CD4-positive, alpha-beta T cell (primary cell): ENCODE results near the gene DOCK9. TPM values are rescaled to one million over a fixed set of nuclear protein-coding genes. Genes with fewer than 3 reads are reported as not detected.
A peak's percentile ranks its signal among the peaks of the same experiment; 100 is the strongest.

Experiments
- ATAC-seq: fragments of 200-7000 bp; cut with Tn5 transposase; one replicate; pipeline ENCODE4 v1.10.0; 2022; ENCODE audit warnings: mild to moderate bottlenecking; ENCODE audit not compliant: poor library complexity
- CTCF ChIA-PET: fragments of 350-600 bp; sonication (Branson Sonifier 250); formaldehyde crosslinking; loops from one replicate; lab custom pipeline; 2021; ENCODE audit warnings: antibody characterized with exemption, inconsistent platforms; lab: Charles Lee
- POLR2A ChIA-PET: fragments of 350-600 bp; sonication (Branson Sonifier 250); formaldehyde crosslinking; loops from one replicate; lab custom pipeline; 2021; ENCODE audit warnings: antibody characterized with exemption, inconsistent platforms; lab: Charles Lee
- DNase-seq, 14 experiments: peaks; one replicate each; pipeline ENCODE4 v3.0.0-alpha.2; 2013 to 2020; ENCODE audit warnings: mixed read lengths in 2 of 14
- H3K27ac ChIP-seq, 2 donors: one replicate each; pipeline versions ENCODE4 v1.5.1 to v1.7.0; 2013; ENCODE audit warnings: low read length in 2 of 2, low read depth in 1 of 2, mild to moderate bottlenecking in 1 of 2
- H3K27me3 ChIP-seq, 2 experiments: 1 replicate in 1 of 2; 2 replicates in 1 of 2; pipeline versions ENCODE4 v1.6.1 to v1.7.0; 2013; ENCODE audit warnings: low read length in 2 of 2, control low read depth in 1 of 2, mild to moderate bottlenecking in 1 of 2, moderate library complexity in 1 of 2; ENCODE audit not compliant: insufficient read depth in 2 of 2, control insufficient read depth in 1 of 2
- H3K36me3 ChIP-seq: one replicate; pipeline ENCODE4 v1.6.1; 2013; ENCODE audit warnings: low read length, control low read depth; ENCODE audit not compliant: insufficient read depth
- H3K4me1 ChIP-seq: one replicate; pipeline ENCODE4 v1.6.1; 2013; ENCODE audit warnings: low read length, control low read depth; ENCODE audit not compliant: insufficient read depth
- H3K4me3 ChIP-seq: one replicate; pipeline ENCODE4 v1.5.1; 2013; ENCODE audit warnings: mild to moderate bottlenecking, low read length, moderate library complexity
- H3K9me3 ChIP-seq, 2 experiments: 1 replicate in 1 of 2; 2 replicates in 1 of 2; pipeline versions ENCODE4 v1.6.1 to v1.7.0; 2013; ENCODE audit warnings: low read length in 2 of 2, mild to moderate bottlenecking in 2 of 2, control low read depth in 1 of 2, moderate library complexity in 1 of 2; ENCODE audit not compliant: control insufficient read depth in 1 of 2, insufficient read depth in 1 of 2
- H3K27ac Mint-ChIP-seq: one replicate; pipeline ENCODE4 v1.8.0; 2020; ENCODE audit warnings: mixed read lengths
- H3K27me3 Mint-ChIP-seq: one replicate; pipeline ENCODE4 v1.8.0; 2021; ENCODE audit warnings: mixed read lengths
- H3K36me3 Mint-ChIP-seq: one replicate; pipeline ENCODE4 v1.8.0; 2021; ENCODE audit warnings: low read depth, mixed read lengths
- H3K4me1 Mint-ChIP-seq: one replicate; pipeline ENCODE4 v1.8.0; 2021; ENCODE audit warnings: low read depth, mixed read lengths
- H3K4me3 Mint-ChIP-seq: one replicate; pipeline ENCODE4 v1.8.0; 2020; ENCODE audit warnings: mild to moderate bottlenecking, mixed read lengths
- H3K9me3 Mint-ChIP-seq: one replicate; pipeline ENCODE4 v1.8.0; 2020; ENCODE audit warnings: mixed read lengths
- intact Hi-C, 2 experiments: fragments of 100-400 bp; cut with DNase I in 1 of 2; cut with micrococcal nuclease in 1 of 2; formaldehyde crosslinking; loops; one replicate each; pipeline versions ENCODE4 v1.15.1 to v1.9.0; 2023 to 2025; cut with DNase I, micrococcal nuclease
- total RNA-seq, 174 experiments: library from RNA in 2 of 174; stranded (reverse) in 2 of 174; gene quantifications; one replicate each; pipeline ENCODE4 v1.2.3 and lab custom pipeline; 2021 to 2026
- TF ChIP-seq, protein P1 (sequence below): fragments of 200-600 bp; IDR thresholded peaks from one replicate; pipeline ENCODE4 v1.8.0; 2022; ENCODE audit warnings: antibody characterized with exemption, mild to moderate bottlenecking

DOCK9 gene
- total RNA-seq, 2 experiments from 2014 or later = 76.3 to 79.3 TPM

DNA sequence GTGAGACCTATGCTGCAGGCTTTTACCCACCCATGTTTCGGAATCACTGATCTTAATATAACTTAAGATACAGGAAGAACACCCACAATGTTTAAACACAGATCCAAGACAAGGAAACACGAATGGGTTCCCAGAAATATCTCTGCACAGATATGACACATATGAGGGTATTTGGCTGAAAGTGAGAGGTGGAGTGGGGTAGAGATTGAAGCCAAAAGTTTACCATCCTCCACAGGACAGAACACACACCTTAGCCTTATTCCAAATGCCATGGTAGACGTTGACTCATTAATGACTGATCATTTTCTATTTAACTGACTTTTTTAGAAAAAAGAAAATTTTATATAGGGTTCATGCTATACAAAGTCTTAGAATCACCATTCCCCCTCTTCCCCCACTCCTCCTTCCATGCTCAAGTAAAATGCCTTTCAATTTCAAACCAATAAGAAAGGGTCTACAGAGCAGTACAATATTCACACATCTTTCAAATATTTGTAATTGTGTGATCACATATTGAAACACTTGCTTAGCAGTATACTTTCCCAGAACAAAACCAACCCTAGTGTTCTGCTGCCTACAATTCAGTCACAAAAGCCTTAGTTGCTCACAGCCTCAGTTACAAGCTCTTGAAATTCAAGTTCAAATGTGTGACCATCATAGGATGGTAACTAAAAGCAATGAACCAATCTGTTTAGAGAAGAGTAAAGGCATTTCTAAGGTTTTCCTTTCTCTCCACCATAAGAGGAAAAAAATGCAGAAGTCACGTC is 11.8 kb upstream of the DOCK9 start:
- H3K4me1 Mint-ChIP-seq = peaks cover 81% of the 10 kb centered on the region
- Histone ChIP-seq H3K36me3 (no peaks in the 10 kb centered on the region), H3K27ac (no peak overlapping the region), H3K27me3 (no peaks in the 10 kb centered on the region), H3K4me1 (peaks cover 15% of the 10 kb centered on the region), H3K9me3 (no peaks in the 10 kb centered on the region), H3K4me3 (no peak overlapping the region)
- intact Hi-C loops = loop anchor here in 1 of 2 experiments (10.0 kb wide), 1 partner anchor 75 kb away; no protein-coding TSS in a partner anchor
- H3K4me3 Mint-ChIP-seq = no peak overlapping the region
- no peaks in the 10 kb centered on the region for H3K36me3 Mint-ChIP-seq
- ChIA-PET CTCF (no interaction called here), POLR2A (no interaction called here)
- no peaks in the 10 kb centered on the region for H3K9me3 Mint-ChIP-seq
- ATAC-seq (no peak), DNase-seq (no peak)
- H3K27ac Mint-ChIP-seq = peak overlapping the region; percentile 70
- no peaks in the 10 kb centered on the region for H3K27me3 Mint-ChIP-seq
- TF ChIP-seq, protein P1, sequence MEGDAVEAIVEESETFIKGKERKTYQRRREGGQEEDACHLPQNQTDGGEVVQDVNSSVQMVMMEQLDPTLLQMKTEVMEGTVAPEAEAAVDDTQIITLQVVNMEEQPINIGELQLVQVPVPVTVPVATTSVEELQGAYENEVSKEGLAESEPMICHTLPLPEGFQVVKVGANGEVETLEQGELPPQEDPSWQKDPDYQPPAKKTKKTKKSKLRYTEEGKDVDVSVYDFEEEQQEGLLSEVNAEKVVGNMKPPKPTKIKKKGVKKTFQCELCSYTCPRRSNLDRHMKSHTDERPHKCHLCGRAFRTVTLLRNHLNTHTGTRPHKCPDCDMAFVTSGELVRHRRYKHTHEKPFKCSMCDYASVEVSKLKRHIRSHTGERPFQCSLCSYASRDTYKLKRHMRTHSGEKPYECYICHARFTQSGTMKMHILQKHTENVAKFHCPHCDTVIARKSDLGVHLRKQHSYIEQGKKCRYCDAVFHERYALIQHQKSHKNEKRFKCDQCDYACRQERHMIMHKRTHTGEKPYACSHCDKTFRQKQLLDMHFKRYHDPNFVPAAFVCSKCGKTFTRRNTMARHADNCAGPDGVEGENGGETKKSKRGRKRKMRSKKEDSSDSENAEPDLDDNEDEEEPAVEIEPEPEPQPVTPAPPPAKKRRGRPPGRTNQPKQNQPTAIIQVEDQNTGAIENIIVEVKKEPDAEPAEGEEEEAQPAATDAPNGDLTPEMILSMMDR = no peak

DNA sequence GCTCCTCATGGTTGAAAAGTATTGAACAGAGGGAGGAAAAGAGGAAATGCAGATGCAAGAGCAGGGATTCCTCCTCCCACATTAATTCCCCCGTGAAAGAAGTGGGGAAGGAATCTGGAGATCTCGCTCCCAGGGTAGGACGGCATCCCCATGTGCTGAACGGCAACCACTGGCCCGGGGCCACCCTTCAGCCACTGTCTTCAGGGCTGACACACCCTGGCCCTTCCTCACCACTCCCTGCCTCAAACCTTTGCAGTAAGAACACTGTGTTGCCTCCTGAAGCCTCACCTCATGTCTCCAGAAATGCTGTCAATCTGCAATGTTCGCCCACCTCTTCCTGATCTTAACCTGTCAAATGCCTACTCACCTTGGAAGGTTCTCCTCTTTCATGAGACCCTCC is 10.9 kb upstream of the DOCK9 start:
- Histone ChIP-seq H3K9me3 (no peaks in the 10 kb centered on the region), H3K27me3 (no peaks in the 10 kb centered on the region), H3K27ac (no peak overlapping the region), H3K4me1 (peaks cover 10% of the 10 kb centered on the region), H3K4me3 (no peak overlapping the region), H3K36me3 (no peaks in the 10 kb centered on the region)
- H3K4me3 Mint-ChIP-seq = no peak overlapping the region
- ChIA-PET POLR2A (no interaction called here), CTCF (no interaction called here)
- H3K27me3 Mint-ChIP-seq = no peaks in the 10 kb centered on the region
- ATAC-seq (no peak), DNase-seq (no peak)
- TF ChIP-seq, protein P1 = no peak
- no peaks in the 10 kb centered on the region for H3K36me3 Mint-ChIP-seq
- H3K27ac Mint-ChIP-seq = peak overlapping the region; percentile 70
- H3K9me3 Mint-ChIP-seq = no peaks in the 10 kb centered on the region
- peaks cover 82% of the 10 kb centered on the region for H3K4me1 Mint-ChIP-seq
- intact Hi-C loops = no loop called here

DNA sequence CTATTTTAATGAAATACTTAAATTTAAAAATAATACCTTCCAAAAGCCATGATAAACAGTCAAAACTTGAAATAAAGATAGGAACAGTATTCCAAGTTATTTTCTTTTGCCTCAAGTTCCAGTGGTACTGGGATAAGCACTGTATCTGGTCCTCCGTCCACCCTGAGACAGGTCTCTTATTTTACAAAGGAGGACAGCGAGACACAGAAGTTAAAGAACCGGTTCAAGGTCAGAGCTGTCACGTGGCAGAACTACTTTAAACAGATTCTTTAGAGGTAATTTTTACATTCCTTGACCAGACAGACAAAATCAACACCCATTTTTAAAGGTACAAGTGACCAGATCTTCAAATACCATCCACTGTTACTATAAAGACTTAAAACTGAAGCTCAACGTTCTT is 10.4 kb upstream of the DOCK9 start:
- H3K4me1 Mint-ChIP-seq = peaks cover 80% of the 10 kb centered on the region
- intact Hi-C loops = no loop called here
- CTCF ChIA-PET = interaction anchor here (1.2 kb wide), 1 partner anchor 8 kb away, joined by 3 read pairs; no protein-coding TSS in a partner anchor

More for the DNA sequence above, 10.4 kb upstream of the DOCK9 start:
- Mint-ChIP-seq H3K9me3 (no peaks in the 10 kb centered on the region), H3K36me3 (no peaks in the 10 kb centered on the region), H3K27ac (peak overlapping the region; percentile 70), H3K4me3 (no peak overlapping the region), H3K27me3 (no peaks in the 10 kb centered on the region)
- TF ChIP-seq, protein P1 = no peak
- DNase-seq = no peak
- POLR2A ChIA-PET = interaction anchor here (1.5 kb wide), 1 partner anchor 69 kb away, joined by 3 read pairs; no protein-coding TSS in a partner anchor
- no peaks in the 10 kb centered on the region for H3K36me3 ChIP-seq
- no peak overlapping the region for H3K4me3 ChIP-seq
- peaks cover 13% of the 10 kb centered on the region for H3K4me1 ChIP-seq
- no peak overlapping the region for H3K27ac ChIP-seq
- H3K9me3 ChIP-seq = no peaks in the 10 kb centered on the region
- ATAC-seq = no peak
- no peaks in the 10 kb centered on the region for H3K27me3 ChIP-seq
